HG03442 (cell line): ENCODE data around the gene MMEL1.
"Not testable (repeated sequence)": the region's sequence is repeated elsewhere in the genome, so short reads cannot be mapped to it uniquely, and the experiment has no call there.

Source experiments
- ATAC-seq: cut with Tn5 transposase; IDR thresholded peaks from one replicate; pipeline ENCODE4 v1.9.1; 2021; ENCODE audit warnings: mild to moderate bottlenecking, moderate library complexity; ENCODE audit not compliant: unreplicated experiment

Gene MMEL1, protein sequence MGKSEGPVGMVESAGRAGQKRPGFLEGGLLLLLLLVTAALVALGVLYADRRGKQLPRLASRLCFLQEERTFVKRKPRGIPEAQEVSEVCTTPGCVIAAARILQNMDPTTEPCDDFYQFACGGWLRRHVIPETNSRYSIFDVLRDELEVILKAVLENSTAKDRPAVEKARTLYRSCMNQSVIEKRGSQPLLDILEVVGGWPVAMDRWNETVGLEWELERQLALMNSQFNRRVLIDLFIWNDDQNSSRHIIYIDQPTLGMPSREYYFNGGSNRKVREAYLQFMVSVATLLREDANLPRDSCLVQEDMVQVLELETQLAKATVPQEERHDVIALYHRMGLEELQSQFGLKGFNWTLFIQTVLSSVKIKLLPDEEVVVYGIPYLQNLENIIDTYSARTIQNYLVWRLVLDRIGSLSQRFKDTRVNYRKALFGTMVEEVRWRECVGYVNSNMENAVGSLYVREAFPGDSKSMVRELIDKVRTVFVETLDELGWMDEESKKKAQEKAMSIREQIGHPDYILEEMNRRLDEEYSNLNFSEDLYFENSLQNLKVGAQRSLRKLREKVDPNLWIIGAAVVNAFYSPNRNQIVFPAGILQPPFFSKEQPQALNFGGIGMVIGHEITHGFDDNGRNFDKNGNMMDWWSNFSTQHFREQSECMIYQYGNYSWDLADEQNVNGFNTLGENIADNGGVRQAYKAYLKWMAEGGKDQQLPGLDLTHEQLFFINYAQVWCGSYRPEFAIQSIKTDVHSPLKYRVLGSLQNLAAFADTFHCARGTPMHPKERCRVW

DNA sequence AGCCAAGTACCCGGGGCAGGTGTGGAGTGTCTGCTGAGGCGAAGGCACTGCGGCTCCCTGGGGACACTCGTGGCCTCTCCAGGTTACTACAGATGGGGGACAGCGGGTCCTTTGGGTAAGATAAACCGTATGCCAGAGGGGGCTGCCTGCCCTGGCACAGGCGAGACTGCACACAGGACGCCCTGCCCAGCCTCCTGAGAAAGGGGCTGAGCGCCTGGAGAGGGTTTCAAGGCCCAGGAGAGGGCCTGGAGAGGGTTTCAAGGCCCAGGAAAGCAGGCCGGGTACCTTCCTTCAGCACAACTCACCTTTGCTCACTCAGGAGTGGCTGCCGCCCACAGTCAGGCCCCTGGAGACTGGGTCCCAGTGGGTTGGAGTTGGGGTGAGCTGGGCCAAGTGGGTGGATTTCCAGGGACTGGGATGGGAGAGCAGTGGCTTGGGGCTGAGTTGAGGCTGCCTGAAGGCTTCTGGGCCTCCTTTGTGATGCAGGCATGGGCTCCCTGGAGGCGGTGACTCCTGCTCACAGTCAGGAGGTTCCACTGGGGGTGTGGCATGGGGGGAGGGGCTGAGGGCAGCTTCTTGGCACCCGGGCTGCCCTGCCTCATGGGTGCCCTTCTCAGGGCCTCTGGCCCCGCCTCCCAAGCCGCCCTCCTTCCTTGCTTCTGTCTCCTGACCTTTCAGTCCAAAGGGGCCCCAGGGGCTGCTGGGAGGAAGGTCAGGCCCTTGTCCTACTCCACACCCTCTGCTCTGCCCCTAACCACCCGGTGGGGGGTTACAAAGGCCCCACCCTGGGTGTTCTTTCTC lies at the start of gene MMEL1:
Gene MMEL1 (minus strand): TSS at position 456 of the 801 bp plus-strand sequence. CDS start 3,532 bp downstream, outside the sequence.
- ATAC-seq, result no peak

DNA sequence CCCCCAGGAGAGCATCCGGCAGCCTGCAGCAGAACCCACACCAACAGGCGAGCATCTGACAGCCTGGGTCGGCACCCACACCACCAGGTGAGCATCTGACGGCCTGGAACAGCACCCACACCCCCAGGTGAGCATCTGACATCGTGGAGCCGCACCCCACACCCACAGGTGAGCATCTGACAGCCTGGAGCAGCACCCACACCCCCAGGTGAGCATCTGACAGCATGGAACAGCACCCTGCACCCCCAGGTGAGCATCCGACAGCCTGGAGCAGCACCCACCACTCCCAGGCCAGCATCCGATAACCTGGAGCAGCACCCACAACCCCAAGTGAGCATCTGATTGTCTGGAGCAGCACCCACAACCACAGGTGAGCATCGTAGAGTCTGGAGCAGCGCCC lies 43.9 kb upstream of the MMEL1 start:
- not testable (repeated sequence) for ATAC-seq

DNA sequence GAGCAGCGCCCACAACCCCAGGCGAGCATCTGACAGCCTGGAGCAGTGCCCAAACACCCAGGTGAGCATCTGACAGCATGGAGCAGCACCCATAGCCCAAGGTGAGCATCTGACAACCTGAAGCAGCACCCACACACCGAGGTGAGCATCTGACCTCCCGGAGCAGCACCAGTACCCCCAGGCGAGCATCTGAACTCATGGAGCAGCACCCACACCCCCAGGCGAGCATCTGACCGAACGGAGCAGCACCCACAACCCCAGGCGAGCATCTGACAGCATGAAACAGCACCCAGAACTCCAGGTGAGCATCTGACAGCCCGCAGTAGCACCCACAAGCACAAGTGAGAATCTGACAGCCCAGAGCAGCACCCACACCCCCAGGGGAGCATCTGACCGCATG lies 38.8 kb upstream of the MMEL1 start:
- ATAC-seq, result not testable (repeated sequence)

DNA sequence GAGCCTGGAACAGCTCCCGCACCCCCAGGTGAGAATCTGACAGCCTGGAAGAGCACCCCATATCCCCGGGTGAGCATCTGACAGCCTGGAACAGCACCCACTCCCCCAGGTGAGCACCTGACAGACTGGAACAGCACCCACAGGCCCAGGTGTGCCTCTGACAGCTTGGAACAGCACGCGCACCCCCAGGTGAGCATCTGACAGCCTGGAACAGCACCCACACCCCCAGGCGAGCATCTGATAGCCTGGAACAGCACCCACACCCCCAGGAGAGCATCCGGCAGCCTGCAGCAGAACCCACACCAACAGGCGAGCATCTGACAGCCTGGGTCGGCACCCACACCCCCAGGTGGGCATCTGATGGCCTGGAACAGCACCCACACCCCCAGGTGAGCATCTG lies 27.0 kb upstream of the MMEL1 start:
- not testable (repeated sequence) for ATAC-seq

DNA sequence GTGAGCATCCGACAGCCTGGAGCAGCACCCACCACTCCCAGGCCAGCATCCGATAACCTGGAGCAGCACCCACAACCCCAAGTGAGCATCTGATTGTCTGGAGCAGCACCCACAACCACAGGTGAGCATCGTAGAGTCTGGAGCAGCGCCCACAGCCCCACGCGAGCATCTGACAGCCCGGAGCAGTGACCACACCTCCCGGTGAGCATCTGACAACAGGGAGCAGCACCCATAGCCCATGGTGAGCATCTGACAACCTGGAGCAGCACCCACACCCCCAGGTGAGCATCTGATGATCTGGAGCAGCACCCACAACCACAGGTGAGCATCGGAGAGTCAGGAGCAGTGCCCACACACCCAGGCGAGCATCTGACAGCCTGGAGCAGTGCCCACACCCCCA lies 25.1 kb upstream of the MMEL1 start:
- not testable (repeated sequence) for ATAC-seq

DNA sequence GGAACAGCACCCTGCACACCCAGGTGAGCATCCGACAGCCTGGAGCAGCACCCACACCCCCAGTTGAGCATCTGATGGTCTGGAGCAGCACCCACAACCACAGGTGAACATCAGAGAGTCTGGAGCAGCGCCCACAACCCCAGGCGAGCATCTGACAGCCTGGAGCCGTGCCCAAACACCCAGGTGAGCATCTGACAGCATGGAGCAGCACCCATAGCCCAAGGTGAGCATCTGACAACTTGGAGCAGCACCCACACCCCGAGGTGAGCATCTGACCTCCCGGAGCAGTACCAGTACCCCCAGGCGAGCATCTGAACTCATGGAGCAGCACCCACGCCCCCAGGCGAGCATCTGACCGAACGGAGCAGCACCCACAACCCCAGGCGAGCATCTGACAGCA lies 24.3 kb upstream of the MMEL1 start:
- not testable (repeated sequence) for ATAC-seq

DNA sequence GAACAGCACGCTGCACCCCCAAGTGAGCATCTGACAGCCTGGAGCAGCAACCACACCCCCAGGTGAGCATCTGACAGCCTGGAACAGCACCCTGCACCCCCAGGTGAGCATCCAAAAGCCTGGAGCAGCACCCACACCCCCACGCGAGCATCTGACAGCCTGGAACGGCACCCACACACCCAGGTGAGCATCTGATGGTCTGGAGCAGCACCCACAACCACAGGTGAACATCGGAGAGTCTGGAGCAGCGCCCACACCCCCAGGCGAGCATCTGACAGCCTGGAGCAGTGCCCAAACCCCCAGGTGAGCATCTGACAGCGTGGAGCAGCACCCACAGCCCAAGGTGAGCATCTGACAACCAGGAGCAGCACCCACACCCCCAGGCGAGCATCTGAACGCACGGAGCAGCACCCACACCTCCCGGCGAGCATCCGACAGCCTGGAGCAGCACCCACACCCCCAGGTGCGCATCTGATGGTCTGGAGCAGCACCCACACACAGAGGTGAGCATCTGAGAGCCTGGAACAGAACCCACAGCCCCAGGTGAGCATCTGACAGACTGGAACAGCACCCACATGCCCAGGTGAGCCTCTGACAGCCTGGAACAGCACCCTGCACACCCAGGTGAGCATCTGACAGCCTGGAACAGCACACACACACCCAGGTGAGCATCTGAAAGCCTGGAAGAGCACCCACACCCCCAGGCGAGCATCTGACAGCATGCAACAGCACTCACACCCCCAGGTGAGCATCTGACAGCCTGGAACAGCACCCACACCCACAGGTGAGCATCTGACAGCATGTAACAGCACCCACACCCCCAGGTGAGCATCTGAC lies 23.0 kb upstream of the MMEL1 start:
- ATAC-seq, result not testable (repeated sequence)

DNA sequence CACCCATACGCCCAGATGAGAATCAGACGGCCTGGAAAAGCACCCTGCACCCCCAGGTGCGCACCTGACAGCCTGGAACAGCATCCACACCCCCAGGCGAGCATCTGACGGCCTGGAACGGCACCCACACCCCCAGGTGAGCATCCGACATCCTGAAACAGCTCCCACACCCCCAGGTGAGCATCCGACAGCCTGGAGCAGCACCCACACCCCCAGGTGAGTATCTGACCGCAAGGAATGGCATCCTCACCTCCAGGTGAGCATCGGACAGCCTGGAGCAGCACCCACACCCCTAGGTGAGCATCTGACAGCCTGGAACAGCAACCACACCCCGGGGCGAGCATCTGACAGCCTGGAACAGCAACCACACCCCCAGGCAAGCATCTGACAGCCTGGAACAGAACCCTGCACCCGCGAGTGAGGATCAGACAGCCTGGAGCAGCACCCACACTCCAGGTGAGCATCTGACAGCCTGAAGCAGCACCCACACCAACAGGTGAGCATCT lies 21.7 kb upstream of the MMEL1 start:
- not testable (repeated sequence) for ATAC-seq

DNA sequence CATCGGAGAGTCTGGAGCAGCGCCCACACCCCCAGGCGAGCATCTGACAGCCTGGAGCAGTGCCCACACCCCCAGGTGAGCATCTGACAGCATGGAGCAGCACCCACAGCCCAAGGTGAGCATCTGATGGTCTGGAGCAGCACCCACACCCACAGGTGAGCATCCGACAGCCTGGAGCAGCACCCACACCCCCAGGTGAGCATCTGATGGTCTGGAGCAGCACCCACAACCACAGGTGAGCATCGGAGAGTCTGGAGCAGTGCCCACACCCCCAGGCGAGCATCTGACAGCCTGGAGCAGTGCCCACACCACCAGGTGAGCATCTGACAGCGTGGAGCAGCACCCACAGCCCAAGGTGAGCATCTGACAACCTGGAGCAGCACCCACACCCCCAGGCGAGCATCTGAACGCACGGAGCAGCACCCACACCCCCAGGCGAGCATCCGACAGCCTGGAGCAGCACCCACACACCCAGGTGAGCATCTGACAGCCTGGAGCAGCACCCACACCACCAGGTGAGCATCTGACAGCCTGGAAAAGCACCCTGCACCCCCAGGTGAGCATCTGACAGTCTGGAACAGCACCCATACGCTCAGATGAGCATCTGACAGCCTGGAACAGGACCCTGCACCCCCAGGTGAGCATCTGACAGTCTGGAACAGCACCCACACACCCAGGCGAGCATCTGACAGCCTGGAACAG lies 21.1 kb upstream of the MMEL1 start:
- not testable (repeated sequence) for ATAC-seq

DNA sequence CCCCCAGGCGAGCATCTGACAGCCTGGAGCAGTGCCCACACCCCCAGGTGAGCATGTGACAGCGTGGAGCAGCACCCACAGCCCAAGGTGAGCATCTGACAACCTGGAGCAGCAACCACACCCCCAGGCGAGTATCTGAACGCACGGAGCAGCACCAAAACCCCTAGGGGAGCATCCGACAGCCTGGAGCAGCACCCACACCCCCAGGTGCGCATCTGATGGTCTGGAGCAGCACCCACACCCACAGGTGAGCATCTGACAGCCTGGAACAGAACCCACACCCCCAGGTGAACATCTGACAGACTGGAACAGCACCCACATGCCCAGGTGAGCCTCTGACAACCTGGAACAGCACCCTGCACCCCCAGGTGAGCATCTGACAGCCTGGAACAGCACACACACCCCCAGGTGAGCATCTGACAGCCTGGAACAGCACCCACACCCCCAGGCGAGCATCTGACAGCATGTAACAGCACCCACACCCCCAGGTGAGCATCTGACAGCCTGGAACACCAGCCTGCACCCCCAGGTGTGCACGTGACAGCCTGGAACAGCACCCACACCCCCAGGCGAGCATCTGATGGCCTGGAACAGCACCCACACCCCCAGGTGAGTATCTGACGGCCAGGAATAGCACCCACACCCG lies 20.2 kb upstream of the MMEL1 start:
- ATAC-seq, result not testable (repeated sequence)

DNA sequence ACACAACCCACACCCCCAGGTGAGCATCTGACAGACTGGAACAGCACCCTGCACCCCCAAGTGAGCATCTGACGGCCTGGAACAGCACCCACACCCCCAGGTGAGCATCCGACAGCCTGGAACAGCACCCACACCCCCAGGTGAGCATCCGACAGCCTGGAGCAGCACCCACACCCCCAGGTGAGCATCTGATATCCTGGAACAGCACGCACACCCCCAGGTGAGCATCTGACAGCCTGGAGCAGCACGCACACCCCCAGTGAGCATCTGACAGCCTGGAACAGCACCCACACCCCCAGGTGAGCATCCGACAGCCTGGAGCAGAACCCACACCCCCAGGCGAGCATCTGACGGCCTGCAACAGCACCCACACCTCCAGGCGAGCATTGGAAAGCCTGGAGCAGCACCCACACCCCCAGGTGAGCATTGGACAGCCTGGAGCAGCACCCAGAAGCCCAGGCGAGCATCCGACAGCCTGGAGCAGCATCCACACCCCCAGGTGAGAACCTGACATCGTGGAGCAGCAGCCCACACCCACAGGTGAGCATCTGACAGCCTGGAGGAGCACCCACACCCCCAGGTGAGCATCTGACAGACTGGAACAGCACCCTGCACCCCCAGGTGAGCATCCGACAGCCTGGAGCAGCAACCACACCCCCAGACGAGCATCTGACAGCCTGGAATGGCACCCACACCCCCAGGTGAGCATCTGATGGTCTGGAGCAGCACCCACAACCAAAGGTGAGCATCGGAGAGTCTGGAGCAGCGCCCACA lies 19.5 kb upstream of the MMEL1 start:
- ATAC-seq, result not testable (repeated sequence)

DNA sequence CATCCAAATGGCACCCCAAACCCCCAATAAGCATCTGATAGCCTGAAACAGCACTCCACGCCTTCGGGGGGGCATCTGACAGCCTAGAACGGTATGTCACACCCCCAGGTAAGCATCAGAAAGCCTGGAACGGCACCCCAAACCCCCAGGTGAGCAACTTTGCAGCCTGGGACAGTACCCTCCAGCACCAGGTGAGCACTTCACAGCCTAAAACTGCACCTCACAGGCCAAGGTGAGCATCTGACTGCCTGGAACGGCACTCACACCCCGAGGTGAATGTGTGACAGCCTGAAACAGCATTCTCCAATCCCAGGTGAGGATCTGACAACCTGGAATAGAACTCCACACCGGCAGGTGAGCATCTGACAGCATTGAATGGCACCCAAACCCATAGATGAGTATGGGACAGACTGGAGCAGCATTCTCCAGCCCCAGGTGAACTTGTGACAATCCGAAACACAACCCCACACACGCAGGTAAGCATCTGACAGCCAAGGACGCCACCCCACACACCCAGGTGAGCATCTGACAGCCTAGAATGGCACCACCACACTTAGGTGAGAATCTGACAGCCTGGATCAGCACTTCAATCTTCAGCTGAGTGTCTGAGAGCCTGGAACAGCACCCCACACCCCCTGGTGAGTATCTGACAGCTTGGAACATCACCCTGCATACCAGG lies 18.3 kb upstream of the MMEL1 start:
- no peak for ATAC-seq

DNA sequence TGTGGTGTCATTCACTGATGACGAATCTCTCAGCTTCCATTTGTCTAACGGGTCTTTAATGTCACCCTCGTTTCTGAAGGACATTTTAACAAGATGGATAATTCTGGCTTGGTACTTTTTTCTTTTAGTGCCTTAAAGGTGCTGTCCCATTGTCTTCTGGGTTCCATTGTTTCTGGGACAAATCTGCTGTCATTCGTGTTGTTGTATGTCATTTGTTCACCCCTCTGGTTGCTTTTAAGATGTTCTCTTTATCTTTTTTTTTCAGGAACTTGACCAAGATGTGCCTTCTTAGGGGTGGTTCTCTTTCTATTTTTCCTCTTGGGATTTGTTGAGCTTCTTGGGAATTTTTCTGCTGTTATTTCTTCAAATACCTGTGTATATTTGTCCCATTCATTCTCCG lies 14.0 kb upstream of the MMEL1 start:
- no peak for ATAC-seq

DNA sequence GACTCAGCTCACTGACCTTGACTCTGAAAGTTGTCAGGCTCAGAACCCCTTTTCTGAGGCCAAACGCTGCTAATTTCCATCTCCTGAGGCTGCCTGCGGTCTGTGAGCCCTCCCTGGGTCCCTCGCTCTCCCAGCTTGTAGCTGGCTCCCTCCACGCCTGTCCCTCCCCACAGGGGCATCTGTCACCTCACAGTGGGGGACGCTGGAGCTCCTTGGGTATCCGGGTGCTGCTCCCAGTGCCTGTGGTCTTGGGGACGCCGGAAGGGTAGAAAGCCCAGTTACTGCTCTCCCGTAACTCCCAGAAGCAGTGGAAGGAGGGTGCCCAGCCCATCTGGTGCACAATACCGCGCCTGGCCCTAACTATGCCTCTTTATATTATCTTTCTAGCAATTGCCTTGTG lies 13.0 kb upstream of the MMEL1 start:
- no peak for ATAC-seq

DNA sequence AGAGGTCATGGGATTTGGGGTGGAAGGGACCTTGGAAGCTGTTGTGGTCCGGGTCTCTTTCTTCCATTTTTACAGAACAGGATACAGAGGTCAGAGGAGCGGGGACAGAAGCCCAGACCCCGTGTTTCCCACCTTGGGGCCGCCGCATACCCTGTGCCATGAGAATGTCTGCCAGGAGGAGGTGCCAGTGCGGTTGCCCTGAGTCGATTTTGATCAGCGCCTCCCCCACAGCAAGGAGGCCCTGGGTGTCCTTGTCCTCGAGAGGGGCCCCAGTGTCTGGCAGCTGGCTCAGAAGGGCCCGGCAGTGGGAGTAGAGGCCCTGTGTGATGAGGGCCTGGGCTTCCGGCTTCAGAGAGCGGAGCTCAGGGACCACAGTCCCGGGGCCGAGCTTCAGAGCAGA lies 12.3 kb upstream of the MMEL1 start:
- ATAC-seq, result no peak

DNA sequence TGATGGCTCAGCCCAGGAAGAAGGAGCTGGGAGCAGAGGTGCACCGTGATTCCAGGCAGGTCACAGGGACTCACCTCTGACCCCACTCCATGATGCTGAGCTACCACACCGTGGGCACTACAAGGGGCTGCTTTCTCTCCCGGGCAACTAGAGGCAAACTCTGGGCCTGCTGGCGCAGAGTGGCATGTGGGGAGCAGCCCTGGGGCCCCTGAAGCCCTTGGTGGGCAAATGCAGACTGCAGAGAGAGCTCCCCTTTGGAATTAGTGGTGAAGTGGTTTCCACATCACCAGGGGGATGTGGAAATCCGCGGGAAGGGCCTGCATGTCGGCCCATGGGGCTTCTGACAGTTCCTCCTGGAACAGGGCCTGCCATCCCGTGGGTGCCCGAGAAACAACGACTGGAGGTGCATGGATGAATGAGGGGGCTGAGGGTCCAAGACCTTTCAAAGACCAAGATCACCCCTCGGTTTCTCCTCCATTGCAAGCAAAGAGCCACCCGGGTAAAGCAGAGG lies 11.8 kb upstream of the MMEL1 start:
- no peak for ATAC-seq

DNA sequence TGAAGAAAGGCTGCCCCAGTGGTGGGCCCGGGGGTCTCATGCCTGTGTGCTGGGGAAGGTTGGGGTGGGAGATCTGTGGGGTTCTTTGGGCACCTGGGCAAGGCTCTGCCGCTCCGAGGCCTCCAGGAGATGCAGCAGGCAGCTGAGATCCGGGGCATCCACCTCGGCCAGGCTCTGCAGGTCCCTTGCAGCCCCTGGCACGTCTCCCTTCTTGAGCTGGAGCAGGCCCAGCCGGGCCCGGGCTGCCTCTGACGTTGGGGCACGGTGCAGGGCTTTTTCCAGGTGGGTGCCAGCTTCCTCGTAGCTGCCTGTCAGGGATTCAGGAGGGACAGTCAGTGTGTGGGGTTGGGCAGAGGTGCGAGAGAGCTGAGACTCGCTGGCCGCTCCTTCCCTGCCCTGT lies 11.4 kb upstream of the MMEL1 start:
- ATAC-seq, result no peak
